HG02938 (cell line): ENCODE results near the gene ITGA5.

Source experiments
- ATAC-seq: cut with Tn5 transposase; IDR thresholded peaks from one replicate; pipeline ENCODE4 v1.9.1; 2021; ENCODE audit warnings: mild to moderate bottlenecking, moderate library complexity; ENCODE audit not compliant: unreplicated experiment

Gene ITGA5

GRCh38 chr12:54431911-54432814, 13.1 kb upstream of the ITGA5 start:
- ATAC-seq: no peak

GRCh38 chr12:54430471-54431069, 11.5 kb upstream of the ITGA5 start:
- ATAC-seq: no peak

DNA sequence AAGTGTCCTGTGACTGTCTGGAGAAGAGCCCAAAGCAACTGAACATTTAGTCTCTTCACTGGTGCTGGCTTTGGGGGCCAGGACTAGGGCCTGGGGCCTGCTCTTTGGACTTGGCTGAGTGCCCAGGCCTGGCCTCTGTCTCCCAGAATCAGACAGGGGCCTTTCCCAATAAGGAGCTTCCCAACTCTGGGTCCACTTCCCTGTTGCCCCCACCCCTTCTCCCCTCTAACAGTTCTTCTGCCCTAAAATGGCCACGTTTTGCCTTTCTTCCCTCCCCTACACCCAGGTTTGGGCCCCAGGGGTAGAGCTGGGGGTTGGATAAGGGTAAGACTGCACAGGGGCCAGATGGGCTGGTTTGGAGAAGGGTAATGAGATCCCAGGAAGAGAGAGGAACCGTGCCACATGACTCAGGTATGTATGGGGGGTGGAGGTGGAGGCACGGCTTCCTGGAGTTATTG, 10.0 kb upstream of the ITGA5 start:
- ATAC-seq: no peak

DNA sequence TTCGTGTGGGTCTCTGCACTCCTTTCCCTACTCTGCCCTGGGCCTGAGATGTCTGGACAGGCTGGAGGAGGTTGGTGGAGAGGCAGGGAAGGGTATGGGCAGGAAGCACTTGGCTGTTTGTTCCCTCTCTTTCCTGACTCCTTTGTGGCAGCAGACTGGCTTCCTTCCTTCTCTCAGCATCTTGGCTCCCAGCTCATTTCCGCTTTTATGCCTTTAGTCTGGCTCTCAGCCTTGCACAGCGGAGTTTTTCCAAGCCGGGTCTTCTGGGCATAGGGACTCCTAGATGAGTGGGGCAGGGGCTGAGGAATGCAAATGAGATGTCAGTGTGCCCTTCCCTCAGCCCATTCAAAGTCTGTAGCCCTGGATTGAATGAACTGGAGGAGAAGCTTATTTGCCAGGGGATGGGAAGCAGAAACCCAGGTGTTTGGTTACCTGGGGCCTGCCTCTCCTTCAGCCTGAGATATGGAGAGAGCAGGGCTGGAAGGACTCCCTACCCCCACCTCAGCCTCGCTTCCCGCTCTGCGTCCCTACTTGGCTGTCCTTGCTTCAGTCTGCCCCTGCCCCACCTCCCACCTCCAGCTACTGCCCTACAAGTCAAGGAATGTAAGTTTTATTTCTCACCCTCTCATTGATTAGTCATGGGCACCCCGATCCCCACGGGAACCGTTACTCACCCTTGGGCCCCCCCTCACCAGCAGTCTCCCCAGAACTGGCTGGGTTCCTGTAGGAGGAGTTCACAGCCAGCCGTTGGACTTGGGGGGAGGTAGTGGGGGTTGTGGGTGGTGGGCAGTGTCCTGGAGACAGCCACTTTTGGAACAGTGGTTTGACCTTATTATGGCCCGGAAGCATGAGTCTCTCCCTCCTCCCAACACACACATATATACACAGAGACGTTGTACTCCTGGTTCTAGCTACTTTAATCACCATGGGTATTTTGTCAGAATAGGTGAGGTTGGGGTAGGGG, 9.3 kb upstream of the ITGA5 start:
- no peak for ATAC-seq

GRCh38 chr12:54427106-54427505, 8.0 kb upstream of the ITGA5 start:
- no peak for ATAC-seq

- no peak for ATAC-seq
Observed at GRCh38 chr12:54426690-54427089, 7.6 kb upstream of the ITGA5 start.

DNA sequence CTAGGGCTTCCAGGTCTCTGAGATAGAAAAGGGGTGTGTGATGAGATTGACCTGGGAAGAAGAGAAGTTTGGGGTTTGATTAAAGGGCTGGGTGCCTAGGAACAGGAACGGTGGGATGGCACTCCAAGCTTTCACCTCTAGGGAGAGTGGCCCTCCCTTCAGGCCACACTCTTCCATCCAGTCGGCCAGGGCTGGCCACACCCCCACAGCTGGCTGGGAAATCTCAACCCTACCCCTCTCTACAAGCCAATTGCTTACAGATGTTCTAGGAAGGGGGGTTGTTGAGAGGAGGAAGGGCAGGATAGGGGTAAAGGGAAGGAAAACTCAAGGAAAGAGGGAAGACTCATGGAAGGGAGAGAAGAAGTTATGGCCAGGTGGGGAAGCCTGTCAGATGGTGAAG, 6.6 kb upstream of the ITGA5 start:
- no peak for ATAC-seq

GRCh38 chr12:54424224-54424623, 5.2 kb upstream of the ITGA5 start:
- no peak for ATAC-seq

DNA sequence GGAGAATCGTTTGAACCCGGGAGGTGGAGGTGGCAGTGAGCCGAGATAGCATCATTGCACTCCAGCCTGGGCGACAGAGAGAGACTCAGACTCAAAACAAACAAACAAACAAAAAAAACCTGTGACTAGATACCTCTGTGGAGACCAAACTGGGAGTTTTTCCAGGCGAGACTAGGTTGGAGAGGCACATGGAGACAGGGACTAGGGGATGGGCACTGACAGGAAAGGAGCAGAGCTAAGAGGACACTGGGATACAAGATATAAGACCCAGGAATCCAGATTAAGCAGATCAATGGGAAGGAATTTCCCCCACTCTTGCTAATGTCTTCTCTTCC, 4.7 kb upstream of the ITGA5 start:
- no peak for ATAC-seq

GRCh38 chr12:54421879-54422250, 2.8 kb upstream of the ITGA5 start:
- ATAC-seq: no peak

DNA sequence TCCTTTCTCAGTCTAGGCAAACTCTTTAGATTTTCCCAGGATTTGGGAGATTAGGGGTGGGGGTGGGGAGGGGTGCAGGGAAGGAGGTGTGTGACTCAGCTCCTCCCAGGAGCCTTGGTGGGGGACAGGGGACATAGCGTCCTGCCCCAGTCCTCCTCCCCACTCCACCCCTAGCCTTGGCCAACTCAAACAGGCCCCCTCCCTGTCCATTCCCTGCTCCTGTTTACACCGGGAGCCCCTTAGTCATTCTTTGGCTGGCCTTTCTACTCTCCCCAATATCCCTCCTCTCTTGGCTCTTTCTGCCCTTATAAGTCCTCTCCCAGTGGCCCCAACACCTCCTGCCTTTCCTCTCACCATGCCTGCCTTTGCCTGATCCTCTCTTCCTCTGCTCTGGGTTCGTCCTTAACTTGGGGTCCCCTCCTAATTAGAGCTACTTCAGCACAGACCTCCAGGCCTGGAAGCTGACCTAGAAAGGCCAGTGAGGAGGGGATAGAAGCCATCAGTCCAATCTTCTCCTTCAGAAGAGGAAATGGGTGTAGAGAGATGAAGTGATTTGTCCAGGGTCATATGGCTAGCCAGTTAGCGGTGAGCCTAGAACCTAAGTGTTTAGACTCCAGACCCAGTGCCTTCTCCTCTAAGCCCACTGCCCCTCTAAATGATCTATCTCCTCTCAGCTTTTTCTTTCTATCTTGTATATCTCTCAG, 2.3 kb upstream of the ITGA5 start:
- no peak for ATAC-seq

DNA sequence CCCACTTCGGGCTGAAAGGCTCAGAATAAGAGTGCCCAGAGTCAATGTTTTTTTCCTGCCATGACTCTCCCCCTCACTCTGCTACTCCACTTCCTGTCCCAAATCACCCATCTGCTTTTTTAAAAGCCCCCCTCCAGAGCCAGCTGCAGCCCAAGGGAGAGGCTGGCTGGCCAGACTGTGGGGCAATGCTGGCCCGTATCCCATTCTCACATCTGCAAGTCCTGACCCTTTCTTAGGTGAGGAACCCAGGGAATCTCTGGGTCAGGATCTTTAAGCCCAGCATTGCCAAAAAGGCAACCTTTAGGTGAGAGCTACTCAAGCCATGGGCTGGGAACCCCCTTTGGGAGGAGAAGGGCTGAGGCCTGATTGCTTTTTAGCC, 1.7 kb upstream of the ITGA5 start:
- ATAC-seq: no peak

- ATAC-seq: no peak
Observed at GRCh38 chr12:54418441-54419087, 502 bp downstream of the ITGA5 start.

GRCh38 chr12:54417712-54418440, 1.2 kb downstream of the ITGA5 start:
- ATAC-seq: no peak

DNA sequence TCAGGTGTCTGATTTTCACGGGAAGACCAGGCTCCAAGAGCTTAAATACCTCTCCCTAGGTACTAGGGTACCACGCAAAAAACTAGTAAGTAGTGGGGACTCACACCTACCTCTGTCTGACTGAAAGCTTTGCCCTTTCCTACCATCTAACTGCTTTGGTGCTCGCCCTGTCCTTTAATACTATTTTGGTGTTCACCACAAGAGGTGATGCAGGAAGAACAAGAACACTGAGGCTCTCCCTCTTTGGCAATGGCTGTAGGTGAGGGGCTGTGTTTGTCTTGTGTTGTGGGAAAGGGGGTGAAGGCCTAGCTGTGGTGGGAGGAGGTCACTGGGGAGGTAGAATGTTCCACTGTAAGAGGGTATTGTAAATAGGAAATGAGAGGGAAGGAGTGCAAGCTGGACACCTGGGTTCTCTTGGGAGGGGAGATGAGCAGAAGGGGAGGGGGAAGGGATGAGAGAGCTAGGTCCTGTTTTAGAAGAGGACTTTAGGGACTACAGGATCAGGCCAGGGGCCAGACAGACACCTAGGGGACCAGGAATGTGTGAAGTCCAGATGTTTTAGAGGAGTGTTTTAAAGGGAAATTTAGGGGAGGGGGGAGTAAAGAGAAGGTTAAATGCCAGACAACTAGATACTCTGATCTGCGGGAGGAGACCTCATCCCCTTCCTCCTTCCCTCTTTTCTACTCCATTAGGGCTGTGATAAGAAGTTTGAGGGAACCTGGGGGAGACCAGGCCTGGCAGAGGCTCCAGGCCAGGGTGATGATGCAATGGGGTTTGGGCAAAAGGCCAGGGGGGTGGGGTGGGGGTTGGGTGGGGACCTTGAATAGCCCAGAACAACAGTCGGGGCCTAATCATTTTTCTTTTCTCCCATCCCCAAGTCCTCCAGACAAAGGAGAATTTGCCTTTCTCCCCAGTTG, 2.1 kb downstream of the ITGA5 start:
- no peak for ATAC-seq

DNA sequence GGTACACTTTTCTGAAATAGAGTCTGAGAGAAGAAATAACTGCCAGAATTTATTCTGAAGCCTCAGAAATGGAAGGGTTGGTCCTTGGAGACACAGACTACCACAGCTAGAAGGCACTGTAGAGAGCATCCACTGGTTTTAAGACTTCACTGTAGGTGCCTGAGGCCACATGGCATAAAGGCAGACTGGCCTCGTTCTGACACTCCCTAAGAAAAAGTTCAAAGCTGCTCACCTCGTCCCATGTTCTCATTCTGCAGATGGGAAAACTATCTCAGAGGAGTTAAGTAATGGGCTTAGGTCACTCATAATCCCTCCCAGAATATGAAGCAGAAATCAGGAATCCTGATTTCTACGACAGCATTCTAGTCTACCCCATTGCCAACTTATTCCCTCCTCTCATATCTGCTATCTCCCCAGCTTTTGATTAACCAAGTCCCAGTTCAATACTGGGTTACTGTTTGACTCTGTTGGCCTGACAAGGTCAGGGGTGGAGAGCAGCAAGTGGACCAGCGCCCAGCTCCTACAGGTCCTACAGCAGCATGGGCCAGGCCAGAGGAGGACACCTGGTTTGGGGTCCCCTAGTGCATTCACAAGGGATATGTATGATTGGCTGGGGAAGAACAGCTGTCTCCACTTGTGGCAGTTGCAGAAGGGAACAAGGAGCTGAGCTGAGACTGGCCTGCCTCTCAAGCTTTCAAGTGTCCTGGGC, 3.7 kb downstream of the ITGA5 start:
- ATAC-seq: no peak

- ATAC-seq: no peak
Observed at GRCh38 chr12:54413284-54414190, 5.5 kb downstream of the ITGA5 start.
